ENCODE data around the gene LTBP1. TPM values are rescaled to one million over a fixed set of nuclear protein-coding genes. Genes with fewer than 3 reads are reported as not detected.

The LTBP1 gene
- total RNA-seq, 1 experiment from 2014 or later, result 2.2 TPM

GRCh38 chr2:33014268-33014667 lies 67.5 kb downstream of the LTBP1 start:
- CTCF ChIA-PET, result no interaction called here
- no peak overlapping the region for H3K27ac ChIP-seq (ENCODE audit: low read depth, low read length, poor library complexity, severe bottlenecking)
- H3K36me3 ChIP-seq (ENCODE audit: insufficient read depth, low read length, poor library complexity, severe bottlenecking), result no peaks in the 10 kb centered on the region
- peaks cover 6% of the 10 kb centered on the region for H3K4me1 ChIP-seq (ENCODE audit: insufficient read depth, low read length, poor library complexity, severe bottlenecking)
- no peaks in the 10 kb centered on the region for H3K9me3 ChIP-seq (ENCODE audit: low read depth, low read length, poor library complexity, severe bottlenecking)
- intact Hi-C loops (cut with micrococcal nuclease; ENCODE audit: unreplicated experiment), result no loop called here
- H3K4me3 ChIP-seq (ENCODE audit: low read depth, low read length, poor library complexity, severe bottlenecking), result no peak overlapping the region
- TF ChIP-seq CTCF (conservative IDR thresholded peaks at IDR 0.05; ENCODE audit: low read depth, low read length), result no peak
- TF ChIP-seq EZH2 (IDR thresholded peaks at IDR 0.05; ENCODE audit: borderline replicate concordance, low read depth, low read length, poor library complexity, severe bottlenecking), result no peak
- BruUV-seq (replicated peaks), result no TSS peak
- POLR2A ChIA-PET (ENCODE audit: low non-redundant PET), result no interaction called here
- DNase-seq (ENCODE audit: low spot score), result no peak
- no peaks in the 10 kb centered on the region for H3K27me3 ChIP-seq (replicated peaks; ENCODE audit: insufficient read depth, low read depth, low read length, poor library complexity)

GRCh38 chr2:33015421-33016142 lies 68.8 kb downstream of the LTBP1 start:
- ChIA-PET CTCF (no interaction called here), POLR2A (ENCODE audit: low non-redundant PET) (no interaction called here)
- no peak overlapping the region for H3K4me3 ChIP-seq (ENCODE audit: low read depth, low read length, poor library complexity, severe bottlenecking)
- BruUV-seq (replicated peaks), result no TSS peak
- H3K4me1 ChIP-seq (ENCODE audit: insufficient read depth, low read length, poor library complexity, severe bottlenecking), result peaks cover 6% of the 10 kb centered on the region
- no peak overlapping the region for H3K27ac ChIP-seq (ENCODE audit: low read depth, low read length, poor library complexity, severe bottlenecking)
- intact Hi-C loops (cut with micrococcal nuclease; ENCODE audit: unreplicated experiment), result no loop called here
- H3K9me3 ChIP-seq (ENCODE audit: low read depth, low read length, poor library complexity, severe bottlenecking), result no peaks in the 10 kb centered on the region
- no peak for TF ChIP-seq CTCF (conservative IDR thresholded peaks at IDR 0.05; ENCODE audit: low read depth, low read length)
- TF ChIP-seq EZH2 (IDR thresholded peaks at IDR 0.05; ENCODE audit: borderline replicate concordance, low read depth, low read length, poor library complexity, severe bottlenecking), result no peak
- no peaks in the 10 kb centered on the region for H3K36me3 ChIP-seq (ENCODE audit: insufficient read depth, low read length, poor library complexity, severe bottlenecking)
- H3K27me3 ChIP-seq (replicated peaks; ENCODE audit: insufficient read depth, low read depth, low read length, poor library complexity), result no peaks in the 10 kb centered on the region
- DNase-seq (ENCODE audit: low spot score), result no peak

- H3K9me3 ChIP-seq (ENCODE audit: low read depth, low read length, poor library complexity, severe bottlenecking), result no peaks in the 10 kb centered on the region
- intact Hi-C loops (cut with micrococcal nuclease; ENCODE audit: unreplicated experiment), result no loop called here
- no peak for TF ChIP-seq EZH2 (IDR thresholded peaks at IDR 0.05; ENCODE audit: borderline replicate concordance, low read depth, low read length, poor library complexity, severe bottlenecking)
- no peak for TF ChIP-seq CTCF (conservative IDR thresholded peaks at IDR 0.05; ENCODE audit: low read depth, low read length)
- CTCF ChIA-PET, result no interaction called here
- peaks cover 19% of the 10 kb centered on the region for H3K4me1 ChIP-seq (ENCODE audit: insufficient read depth, low read length, poor library complexity, severe bottlenecking)
- no peak overlapping the region for H3K4me3 ChIP-seq (ENCODE audit: low read depth, low read length, poor library complexity, severe bottlenecking)
- H3K27ac ChIP-seq (ENCODE audit: low read depth, low read length, poor library complexity, severe bottlenecking), result no peak overlapping the region
- no TSS peak for BruUV-seq (replicated peaks)
- no peaks in the 10 kb centered on the region for H3K36me3 ChIP-seq (ENCODE audit: insufficient read depth, low read length, poor library complexity, severe bottlenecking)
- DNase-seq (ENCODE audit: low spot score), result no peak
- no peaks in the 10 kb centered on the region for H3K27me3 ChIP-seq (replicated peaks; ENCODE audit: insufficient read depth, low read depth, low read length, poor library complexity)
- POLR2A ChIA-PET (ENCODE audit: low non-redundant PET), result no interaction called here
Measured at GRCh38 chr2:33018271-33018670, 71.5 kb downstream of the LTBP1 start.
